A673 (cell line): ENCODE data around the gene POU4F1. TPM values are rescaled to one million over a fixed set of nuclear protein-coding genes. Genes with fewer than 3 reads are reported as not detected.

ENCODE experiments used
- BruUV-seq: library from RNA; stranded (reverse); fragments of 400-500 nt; replicated peaks from 2 replicates; lab custom pipeline; 2021; lab: Mats Ljungman, UMichigan
- CTCF ChIA-PET: fragments of 300-600 bp; sonication (Branson Sonifier 250); formaldehyde crosslinking; loops from one replicate; lab custom pipeline; 2022; ENCODE audit warnings: antibody characterized with exemption; lab: Charles Lee
- POLR2A ChIA-PET: fragments of 300-600 bp; sonication (Branson Sonifier 250); formaldehyde crosslinking; loops from one replicate; lab custom pipeline; 2022; ENCODE audit warnings: antibody characterized with exemption; ENCODE audit not compliant: low non-redundant PET; lab: Charles Lee
- DNase-seq: peaks from one replicate; pipeline ENCODE4 v3.0.0-alpha.2; 2015; ENCODE audit warnings: low spot score
- H3K27ac ChIP-seq: fragments of 200-600 bp; sonication (generic); 2 replicates; pipeline ENCODE4 v1.5.1; 2016; ENCODE audit warnings: mixed run types, low read depth, mild to moderate bottlenecking, mixed read lengths, antibody characterized with exemption, low read length; ENCODE audit not compliant: poor library complexity, severe bottlenecking
- H3K27me3 ChIP-seq: fragments of 200-600 bp; sonication (generic); replicated peaks from 2 replicates; pipeline ENCODE4 v1.6.1; 2017; ENCODE audit warnings: mixed run types, low read depth, mild to moderate bottlenecking, mixed read lengths, antibody characterized with exemption, low read length; ENCODE audit not compliant: insufficient read depth, poor library complexity
- H3K36me3 ChIP-seq: fragments of 200-600 bp; sonication (generic); 2 replicates; pipeline ENCODE4 v1.6.1; 2016; ENCODE audit warnings: mixed run types, mild to moderate bottlenecking, mixed read lengths, antibody characterized with exemption, low read length; ENCODE audit not compliant: insufficient read depth, poor library complexity, severe bottlenecking
- H3K4me1 ChIP-seq: fragments of 200-600 bp; sonication (generic); 2 replicates; pipeline ENCODE4 v1.6.1; 2017; ENCODE audit warnings: mixed run types, mild to moderate bottlenecking, mixed read lengths, antibody characterized with exemption, low read length; ENCODE audit not compliant: insufficient read depth, poor library complexity, severe bottlenecking
- H3K4me3 ChIP-seq: fragments of 200-600 bp; sonication (generic); 2 replicates; pipeline ENCODE4 v1.5.1; 2016; ENCODE audit warnings: low read depth, mixed run types, mild to moderate bottlenecking, mixed read lengths, low read length; ENCODE audit not compliant: poor library complexity, severe bottlenecking
- H3K9me3 ChIP-seq: fragments of 200-600 bp; sonication (generic); 2 replicates; pipeline ENCODE4 v1.6.1; 2016; ENCODE audit warnings: mixed run types, low read depth, mild to moderate bottlenecking, mixed read lengths, antibody characterized with exemption, low read length; ENCODE audit not compliant: poor library complexity, severe bottlenecking
- EZH2 ChIP-seq: fragments of 200-600 bp; sonication (generic); IDR thresholded peaks from 2 replicates; pipeline ENCODE4 v1.6.1; 2017; ENCODE audit warnings: borderline replicate concordance, low read depth, mild to moderate bottlenecking, mixed read lengths, antibody characterized with exemption, low read length; ENCODE audit not compliant: poor library complexity, severe bottlenecking
- intact Hi-C: fragments of 100-400 bp; cut with micrococcal nuclease; formaldehyde crosslinking; loops from one replicate; pipeline ENCODE4 v1.10.0; 2022; ENCODE audit not compliant: unreplicated experiment
- total RNA-seq: library from RNA; stranded (reverse); gene quantifications from 2 replicates; pipeline ENCODE4 v1.2.3, GENCODE V29; 2021
- TF ChIP-seq, protein P1 (sequence below): fragments of 300-800, 200-600 bp; sonication (generic); conservative IDR thresholded peaks from 2 replicates; pipeline ENCODE4 v1.5.1; 2017; ENCODE audit warnings: low read depth, mild to moderate bottlenecking, antibody characterized with exemption, low read length, moderate library complexity, mixed read lengths

POU4F1 gene
- total RNA-seq, 1 experiment from 2014 or later, result 12.6 TPM

DNA sequence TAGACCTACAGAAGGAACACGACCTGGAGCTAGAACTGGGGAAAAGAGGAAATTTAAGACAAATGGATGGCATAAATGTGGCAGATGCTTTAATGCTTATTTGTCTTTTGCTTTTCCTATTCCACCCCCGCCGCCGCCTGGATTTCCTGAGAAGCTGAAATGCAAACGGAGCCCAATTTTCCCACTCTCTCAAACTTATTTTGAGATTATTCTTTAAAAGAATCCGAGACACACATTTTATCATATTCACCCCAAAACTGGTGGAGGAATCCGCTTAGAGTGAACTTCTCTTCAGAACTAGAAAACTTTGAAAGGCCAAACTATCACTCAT, 5.8 kb downstream of the POU4F1 start:
- Histone ChIP-seq H3K9me3 (no peaks in the 10 kb centered on the region), H3K27ac (no peak overlapping the region), H3K27me3 (peaks cover 94% of the 10 kb centered on the region), H3K4me3 (no peak overlapping the region), H3K4me1 (peaks cover 10% of the 10 kb centered on the region), H3K36me3 (no peaks in the 10 kb centered on the region)
- BruUV-seq, result no TSS peak
- CTCF ChIA-PET, result no interaction called here
- intact Hi-C loops, result loop anchor here (5.0 to 10.0 kb wide), 2 partner anchors 363 to 460 kb away; no protein-coding TSS in a partner anchor
- POLR2A ChIA-PET, result no interaction called here
- no peak for DNase-seq
- TF ChIP-seq, protein P1, sequence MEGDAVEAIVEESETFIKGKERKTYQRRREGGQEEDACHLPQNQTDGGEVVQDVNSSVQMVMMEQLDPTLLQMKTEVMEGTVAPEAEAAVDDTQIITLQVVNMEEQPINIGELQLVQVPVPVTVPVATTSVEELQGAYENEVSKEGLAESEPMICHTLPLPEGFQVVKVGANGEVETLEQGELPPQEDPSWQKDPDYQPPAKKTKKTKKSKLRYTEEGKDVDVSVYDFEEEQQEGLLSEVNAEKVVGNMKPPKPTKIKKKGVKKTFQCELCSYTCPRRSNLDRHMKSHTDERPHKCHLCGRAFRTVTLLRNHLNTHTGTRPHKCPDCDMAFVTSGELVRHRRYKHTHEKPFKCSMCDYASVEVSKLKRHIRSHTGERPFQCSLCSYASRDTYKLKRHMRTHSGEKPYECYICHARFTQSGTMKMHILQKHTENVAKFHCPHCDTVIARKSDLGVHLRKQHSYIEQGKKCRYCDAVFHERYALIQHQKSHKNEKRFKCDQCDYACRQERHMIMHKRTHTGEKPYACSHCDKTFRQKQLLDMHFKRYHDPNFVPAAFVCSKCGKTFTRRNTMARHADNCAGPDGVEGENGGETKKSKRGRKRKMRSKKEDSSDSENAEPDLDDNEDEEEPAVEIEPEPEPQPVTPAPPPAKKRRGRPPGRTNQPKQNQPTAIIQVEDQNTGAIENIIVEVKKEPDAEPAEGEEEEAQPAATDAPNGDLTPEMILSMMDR, result no peak
- no peak for TF ChIP-seq EZH2

DNA sequence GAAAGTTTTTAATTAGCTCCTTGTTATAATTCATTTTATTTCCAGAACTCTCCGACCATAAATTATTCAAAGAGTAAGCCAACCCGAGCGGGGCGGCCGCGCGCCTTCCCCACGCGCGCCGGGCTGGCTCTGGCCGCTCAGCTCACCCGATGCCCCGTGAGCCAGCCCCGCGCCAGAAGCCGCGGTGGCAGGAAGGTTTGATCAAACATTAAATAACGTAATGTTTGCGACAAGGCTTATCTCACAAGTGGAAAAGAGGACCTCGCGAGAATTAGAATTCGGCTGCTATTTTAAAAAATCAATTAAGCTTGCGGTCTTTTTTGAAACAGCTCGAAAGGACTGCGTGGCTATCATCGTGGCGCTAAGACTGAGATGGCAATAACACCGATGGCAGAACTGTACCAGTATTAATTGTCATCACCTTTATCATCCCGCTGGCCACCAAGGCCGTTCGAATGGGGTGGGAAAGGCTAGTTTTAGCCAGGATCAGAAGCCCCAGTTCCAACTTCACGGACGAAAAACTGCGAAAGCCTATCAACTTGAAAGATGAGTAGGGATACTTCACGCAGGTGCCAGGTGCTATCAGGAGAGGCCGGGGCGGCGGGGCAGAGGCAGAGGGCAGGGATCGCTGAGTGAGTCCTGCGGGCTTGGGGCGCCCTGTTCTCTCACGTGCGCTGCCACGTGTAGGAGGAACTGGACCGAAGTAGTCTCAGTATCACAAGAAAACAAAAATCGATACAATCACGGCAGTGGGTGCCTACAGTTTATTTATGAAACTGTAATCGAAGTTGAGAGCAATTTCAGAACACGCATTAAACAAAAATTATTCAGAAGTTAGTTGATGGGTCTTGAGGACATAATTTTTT, 6.4 kb downstream of the POU4F1 start:
- intact Hi-C loops, result loop anchor here (5.0 to 10.0 kb wide), 2 partner anchors 362 to 460 kb away; no protein-coding TSS in a partner anchor
- no peak for DNase-seq
- Histone ChIP-seq H3K4me1 (peaks cover 10% of the 10 kb centered on the region), H3K36me3 (no peaks in the 10 kb centered on the region), H3K9me3 (no peaks in the 10 kb centered on the region), H3K27ac (no peak overlapping the region), H3K4me3 (peak overlapping the region; percentile 43), H3K27me3 (peaks cover 96% of the 10 kb centered on the region)
- CTCF ChIA-PET, result interaction anchor here (1.0 kb wide), 1 partner anchor 10 kb away, joined by 3 read pairs; no protein-coding TSS in a partner anchor
- no TSS peak for BruUV-seq
- TF ChIP-seq, protein P1, result no peak
- peak; percentile 91 for TF ChIP-seq EZH2
- POLR2A ChIA-PET, result no interaction called here

DNA sequence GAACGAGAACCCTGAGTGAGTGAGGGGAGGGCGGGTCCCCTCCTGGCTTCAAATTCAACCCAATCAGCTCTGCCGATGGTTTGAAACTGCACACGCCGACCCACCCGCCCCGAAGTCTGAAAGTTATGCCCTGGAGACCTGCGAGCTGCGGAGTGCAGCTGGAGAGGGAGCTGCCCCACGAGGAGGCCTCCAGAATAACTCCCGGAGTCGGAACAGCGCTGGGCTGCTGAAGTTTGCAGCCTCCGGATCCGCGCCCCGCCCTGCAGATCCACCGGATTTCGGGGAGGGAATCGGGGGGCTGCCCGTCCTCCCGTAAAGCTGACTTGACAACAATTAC, 7.0 kb downstream of the POU4F1 start:
- H3K4me3 ChIP-seq, result peak overlapping the region; percentile 43
- intact Hi-C loops, result loop anchor here (5.0 to 10.0 kb wide), 2 partner anchors 362 to 459 kb away; no protein-coding TSS in a partner anchor
- H3K36me3 ChIP-seq, result no peaks in the 10 kb centered on the region
- peaks cover 7% of the 10 kb centered on the region for H3K4me1 ChIP-seq
- CTCF ChIA-PET, result interaction anchor here (1.0 kb wide), 1 partner anchor 10 kb away, joined by 3 read pairs; no protein-coding TSS in a partner anchor
- no TSS peak for BruUV-seq
- POLR2A ChIA-PET, result no interaction called here
- no peaks in the 10 kb centered on the region for H3K9me3 ChIP-seq
- H3K27me3 ChIP-seq, result peaks cover 99% of the 10 kb centered on the region
- TF ChIP-seq, protein P1, result no peak
- TF ChIP-seq EZH2, result no peak
- DNase-seq, result peak; percentile 66
- H3K27ac ChIP-seq, result no peak overlapping the region
